HCT116 (cell line): ENCODE data around the gene SLC22A4. TPM values are rescaled to one million over a fixed set of nuclear protein-coding genes. Genes with fewer than 3 reads are reported as not detected.

ENCODE experiments used
- ATAC-seq: fragments of 200-7000 bp; cut with Tn5 transposase; 2 replicates; pipeline ENCODE4 v1.9.1; 2020; ENCODE audit warnings: mild to moderate bottlenecking, moderate library complexity
- BruUV-seq: library from RNA; stranded (reverse); fragments of 400-500 nt; replicated peaks from 2 replicates; lab custom pipeline; 2021; lab: Mats Ljungman, UMichigan
- CTCF ChIA-PET: fragments of 300-600 bp; sonication (Branson Sonifier 250); formaldehyde crosslinking; loops from one replicate; lab custom pipeline; 2021; ENCODE audit warnings: antibody characterized with exemption; lab: Charles Lee
- POLR2A ChIA-PET: fragments of 300-600, 350-600 bp; sonication (Branson Sonifier 250); formaldehyde crosslinking; loops from one replicate; lab custom pipeline; 2021; ENCODE audit warnings: antibody characterized with exemption; lab: Charles Lee
- RAD21 ChIA-PET, 2 experiments: fragments of 300-600 bp; sonication (Branson Sonifier 250); formaldehyde crosslinking; loops; one replicate each; lab custom pipeline; 2023; ENCODE audit warnings: low total read pairs in 2 of 2; ENCODE audit not compliant: uncharacterized antibody in 2 of 2, unreplicated experiment in 2 of 2, low non-redundant PET in 1 of 2; lab: Charles Lee
- DNase-seq: peaks from one replicate; pipeline ENCODE4 v3.0.0-alpha.2; 2010; ENCODE audit warnings: low read depth, low spot score
- H2AFZ ChIP-seq: fragments of 200-600 bp; shearing (Covaris generic), sonication (generic); 2 replicates; pipeline ENCODE4 v1.6.1; 2017; ENCODE audit warnings: low read depth, mixed run types, mixed read lengths, antibody characterized with exemption, low read length; ENCODE audit not compliant: poor library complexity, severe bottlenecking
- H3K27ac ChIP-seq: 2 replicates; pipeline ENCODE4 v1.5.1; 2012; ENCODE audit warnings: low read depth, low read length
- H3K27me3 ChIP-seq: fragments of 200-600 bp; sonication (generic); 2 replicates; pipeline ENCODE4 v1.6.1; 2016; ENCODE audit warnings: mixed run types, low read length, mixed read lengths; ENCODE audit not compliant: insufficient read depth
- H3K36me3 ChIP-seq, 2 experiments: fragments of 200-500 bp in 1 of 2; fragments of 200-600 bp in 1 of 2; sonication (Bioruptor generic) in 1 of 2; sonication (generic) in 1 of 2; 2 replicates each; pipeline versions ENCODE4 v1.5.1 to v1.6.1; 2014 to 2016; ENCODE audit warnings: low read length in 2 of 2, inconsistent platforms in 1 of 2, mixed read lengths in 1 of 2, mixed run types in 1 of 2; ENCODE audit not compliant: insufficient read depth in 2 of 2, control insufficient read depth in 1 of 2
- H3K4me1 ChIP-seq, 2 experiments: fragments of 200-600 bp in 1 of 2; sonication (generic) in 1 of 2; 2 replicates each; pipeline versions ENCODE4 v1.5.1 to v1.6.1; 2012 to 2017; ENCODE audit warnings: low read length in 2 of 2, inconsistent platforms in 1 of 2, mild to moderate bottlenecking in 1 of 2, mixed read lengths in 1 of 2, mixed run types in 1 of 2, moderate library complexity in 1 of 2; ENCODE audit not compliant: insufficient read depth in 2 of 2, control insufficient read depth in 1 of 2
- H3K4me2 ChIP-seq: fragments of 200-600 bp; sonication (generic); 2 replicates; pipeline ENCODE4 v1.6.1; 2017; ENCODE audit warnings: mixed run types, low read length, mixed read lengths
- H3K4me3 ChIP-seq, 2 experiments: fragments of 200-600 bp in 1 of 2; sonication (generic) in 1 of 2; replicated peaks in 1 of 2; 2 replicates each; pipeline ENCODE4 v1.5.1; 2011 to 2016; ENCODE audit warnings: low read length in 2 of 2, control low read depth in 1 of 2, low read depth in 1 of 2, mild to moderate bottlenecking in 1 of 2, mixed read lengths in 1 of 2, mixed run types in 1 of 2
- H3K79me2 ChIP-seq: fragments of 200-600 bp; sonication (generic); 2 replicates; pipeline ENCODE4 v1.6.1; 2017; ENCODE audit warnings: mild to moderate bottlenecking, mixed run types, low read length, moderate library complexity, mixed read lengths; ENCODE audit not compliant: insufficient read depth
- H3K9ac ChIP-seq: fragments of 200-600 bp; sonication (generic); 2 replicates; pipeline ENCODE4 v1.6.1; 2016; ENCODE audit warnings: low read length, mixed read lengths
- H3K9me2 ChIP-seq: fragments of 200-600 bp; sonication (generic), shearing (Covaris generic); 2 replicates; pipeline ENCODE4 v1.6.1; 2017; ENCODE audit warnings: mixed run types, mild to moderate bottlenecking, moderate library complexity; ENCODE audit not compliant: insufficient read depth
- H3K9me3 ChIP-seq, 2 experiments: fragments of 200-500 bp in 1 of 2; fragments of 200-600 bp in 1 of 2; sonication (Bioruptor generic) in 1 of 2; sonication (generic) in 1 of 2; 2 replicates each; pipeline ENCODE4 v1.6.1; 2014 to 2017; ENCODE audit warnings: low read length in 2 of 2, mixed read lengths in 2 of 2, inconsistent platforms in 1 of 2, low read depth in 1 of 2, mild to moderate bottlenecking in 1 of 2, mixed run types in 1 of 2, moderate library complexity in 1 of 2; ENCODE audit not compliant: control insufficient read depth in 1 of 2, insufficient read depth in 1 of 2
- H4K20me1 ChIP-seq: fragments of 200-600 bp; sonication (generic), shearing (Covaris generic); 2 replicates; pipeline ENCODE4 v1.6.1; 2017; ENCODE audit warnings: mixed run types, mild to moderate bottlenecking, moderate library complexity; ENCODE audit not compliant: insufficient read depth
- ATF3 ChIP-seq: IDR thresholded peaks from 2 replicates; pipeline ENCODE4 v1.6.1; 2012
- CBX3 ChIP-seq: IDR thresholded peaks from 2 replicates; pipeline ENCODE4 v1.6.1; 2012; ENCODE audit warnings: low read depth
- CTCF ChIP-seq, 3 experiments: fragments of 200-600 bp in 1 of 3; sonication (generic) in 1 of 3; IDR thresholded peaks in 2 of 3; conservative IDR thresholded peaks in 1 of 3; 2 replicates each; pipeline ENCODE4 v1.5.1; 2012 to 2017; ENCODE audit warnings: low read depth in 2 of 3, low read length in 2 of 3, antibody characterized with exemption in 1 of 3, borderline replicate concordance in 1 of 3, control low read depth in 1 of 3, mild to moderate bottlenecking in 1 of 3, mixed read lengths in 1 of 3, mixed run types in 1 of 3, moderate library complexity in 1 of 3; ENCODE audit not compliant: insufficient read depth in 1 of 3
- EGR1 ChIP-seq: IDR thresholded peaks from 2 replicates; pipeline ENCODE4 v1.6.1; 2012; ENCODE audit warnings: low read depth
- ELF1 ChIP-seq: IDR thresholded peaks from 2 replicates; pipeline ENCODE4 v1.6.1; 2012; ENCODE audit warnings: low read depth, borderline replicate concordance
- EZH2 ChIP-seq: fragments of 200-600 bp; sonication (generic); IDR thresholded peaks from 2 replicates; pipeline ENCODE4 v1.6.1; 2017; ENCODE audit warnings: antibody characterized with exemption, mixed run types
- EZH2phosphoT487 ChIP-seq: fragments of 200-600 bp; IDR thresholded peaks from 2 replicates; pipeline ENCODE4 v1.6.1; 2018; ENCODE audit warnings: antibody characterized with exemption, borderline replicate concordance
- JUND ChIP-seq: IDR thresholded peaks from 2 replicates; pipeline ENCODE4 v1.6.1; 2012
- POLR2AphosphoS5 ChIP-seq: IDR thresholded peaks from 2 replicates; pipeline ENCODE4 v1.6.1; 2011; ENCODE audit warnings: mild to moderate bottlenecking, low read depth, low read length, moderate library complexity
- RAD21 ChIP-seq: IDR thresholded peaks from 2 replicates; pipeline ENCODE4 v1.6.1; 2012; ENCODE audit warnings: low read depth, mild to moderate bottlenecking
- REST ChIP-seq: IDR thresholded peaks from 2 replicates; pipeline ENCODE4 v1.6.1; 2012; ENCODE audit warnings: low read depth
- SIN3A ChIP-seq: IDR thresholded peaks from 2 replicates; pipeline ENCODE4 v1.6.1; 2012; ENCODE audit warnings: low read depth
- SP1 ChIP-seq: IDR thresholded peaks from 2 replicates; pipeline ENCODE4 v1.6.1; 2012; ENCODE audit warnings: low read depth
- SRF ChIP-seq: IDR thresholded peaks from 2 replicates; pipeline ENCODE4 v1.6.1; 2012; ENCODE audit warnings: low read depth
- YY1 ChIP-seq: IDR thresholded peaks from 2 replicates; pipeline ENCODE4 v1.6.1; 2011; ENCODE audit warnings: low read length, low read depth, moderate library complexity, mild to moderate bottlenecking; ENCODE audit not compliant: insufficient replicate concordance; ENCODE audit errors: extremely low read depth
- ZFX ChIP-seq: fragments of 450-650 bp; IDR thresholded peaks from 2 replicates; pipeline ENCODE4 v1.6.1; 2017
- intact Hi-C: fragments of 100-400 bp; cut with micrococcal nuclease; formaldehyde crosslinking; loops from 2 replicates; pipeline ENCODE4 v1.10.0; 2022
- total RNA-seq: library from RNA; stranded (reverse); gene quantifications from one replicate; pipeline ENCODE4 v1.2.1, GENCODE V29; 2021; ENCODE audit not compliant: unreplicated experiment

SLC22A4 gene
- total RNA-seq, 1 experiment from 2014 or later = 0.59 TPM

GRCh38 chr5:132315529-132316067 is 21.4 kb downstream of the SLC22A4 start:
- no peak overlapping the region for H3K9ac ChIP-seq
- H3K27ac ChIP-seq = no peak overlapping the region
- no peaks in the 10 kb centered on the region for H3K36me3 ChIP-seq
- BruUV-seq = no TSS peak
- DNase-seq = no peak
- no peak overlapping the region for H3K4me3 ChIP-seq
- CTCF ChIA-PET = interaction anchor here (1.2 kb wide), 1 partner anchor 77 kb away, joined by 4 read pairs; no protein-coding TSS in a partner anchor
- no peaks in the 10 kb centered on the region for H4K20me1 ChIP-seq
- no peak overlapping the region for H2AFZ ChIP-seq
- intact Hi-C loops = no loop called here
- no peak overlapping the region for H3K4me2 ChIP-seq
- no peak for ATAC-seq
- TF ChIP-seq RAD21 (peak; percentile 50), ZFX (no peak), CTCF (IDR thresholded peaks at IDR 0.05 in 2 of 3, conservative IDR thresholded peaks at IDR 0.05 in 1 of 3; ENCODE audit: borderline replicate concordance in 1 of 3, insufficient read depth in 1 of 3, low read depth in 2 of 3, low read length in 2 of 3) (peak in 1 of 3 experiments; percentile 24; a peak in 1 of 6 replicates)
- no peaks in the 10 kb centered on the region for H3K27me3 ChIP-seq
- peaks cover 0 to 10% of the 10 kb centered on the region in 2 experiments; a peak in 2 of 4 replicates for H3K4me1 ChIP-seq
- no peaks in the 10 kb centered on the region for H3K79me2 ChIP-seq
- RAD21 ChIA-PET = no interaction called here
- no peaks in the 10 kb centered on the region for H3K9me2 ChIP-seq
- H3K9me3 ChIP-seq = no peaks in the 10 kb centered on the region
- POLR2A ChIA-PET = no interaction called here

- no peaks in the 10 kb centered on the region for H3K9me2 ChIP-seq
- no peaks in the 10 kb centered on the region for H4K20me1 ChIP-seq
- no peaks in the 10 kb centered on the region for H3K9me3 ChIP-seq
- ATAC-seq (no peak), DNase-seq (no peak)
- no peaks in the 10 kb centered on the region for H3K36me3 ChIP-seq
- H3K27ac ChIP-seq = no peak overlapping the region
- intact Hi-C loops = no loop called here
- no peaks in the 10 kb centered on the region for H3K27me3 ChIP-seq
- H3K4me1 ChIP-seq = peaks cover 0 to 10% of the 10 kb centered on the region in 2 experiments; a peak in 2 of 4 replicates
- POLR2A ChIA-PET = no interaction called here
- no peak overlapping the region for H3K4me3 ChIP-seq
- RAD21 ChIA-PET = no interaction called here
- CTCF ChIA-PET = no interaction called here
- H3K4me2 ChIP-seq = no peak overlapping the region
- H3K9ac ChIP-seq = no peak overlapping the region
- no peak overlapping the region for H2AFZ ChIP-seq
- H3K79me2 ChIP-seq = no peaks in the 10 kb centered on the region
- no TSS peak for BruUV-seq
- TF ChIP-seq ATF3 = no peak
- TF ChIP-seq ELF1 = no peak
- no peak for TF ChIP-seq YY1
- TF ChIP-seq CBX3 = no peak
- no peak for TF ChIP-seq REST
- TF ChIP-seq EGR1 = no peak
- TF ChIP-seq SP1 = no peak
- TF ChIP-seq RAD21 = no peak
- no peak for TF ChIP-seq SIN3A
- TF ChIP-seq SRF = no peak
- TF ChIP-seq EZH2phosphoT487 = no peak
- no peak for TF ChIP-seq JUND
- TF ChIP-seq EZH2 = no peak
- TF ChIP-seq POLR2AphosphoS5 = no peak
These were observed 25.8 kb downstream of the SLC22A4 start for GRCh38 chr5:132319975-132320374.
